IMR-90 (cell line): ENCODE data around the gene RALGPS2. TPM values are rescaled to one million over a fixed set of nuclear protein-coding genes. Genes with fewer than 3 reads are reported as not detected.

ENCODE experiments used
- ATAC-seq: fragments of 200-7000 bp; cut with Tn5 transposase; 2 replicates; pipeline ENCODE4 v1.9.1; 2020; ENCODE audit warnings: low read depth, mild to moderate bottlenecking, moderate library complexity
- BruUV-seq: library from RNA; stranded (reverse); fragments of 400-500 nt; replicated peaks from 2 replicates; lab custom pipeline; 2021; lab: Mats Ljungman, UMichigan
- CTCF ChIA-PET: fragments of 300-600 bp; formaldehyde crosslinking; extraction: SDS; loops from one replicate; lab custom pipeline; 2021; ENCODE audit warnings: antibody characterized with exemption; lab: Yijun Ruan, JAX
- POLR2A ChIA-PET: fragments of 300-600 bp; sonication (Branson Sonifier 250); formaldehyde crosslinking; loops from one replicate; lab custom pipeline; 2022; ENCODE audit warnings: antibody characterized with exemption; ENCODE audit not compliant: unreplicated experiment; lab: Charles Lee
- DNase-seq: peaks from one replicate; pipeline ENCODE4 v3.0.0; 2013
- H2AFZ ChIP-seq: replicated peaks from 2 replicates; pipeline ENCODE3; 2013; ENCODE audit warnings: low read length, mild to moderate bottlenecking; ENCODE audit not compliant: poor library complexity
- H2AK5ac ChIP-seq: 2 replicates; pipeline ENCODE4 v1.6.1; 2013; ENCODE audit warnings: low read depth, low read length, inconsistent platforms
- H2AK9ac ChIP-seq: replicated peaks from 2 replicates; pipeline ENCODE3; 2013; ENCODE audit warnings: mild to moderate bottlenecking, low read depth, low read length, moderate library complexity; ENCODE audit not compliant: poor library complexity
- H2BK120ac ChIP-seq: 2 replicates; pipeline ENCODE4 v1.6.1; 2013; ENCODE audit warnings: low read depth, low read length, inconsistent platforms
- H2BK15ac ChIP-seq: 3 replicates; pipeline ENCODE4 v1.6.1; 2013; ENCODE audit warnings: low read depth, low read length, inconsistent platforms
- H2BK20ac ChIP-seq: 2 replicates; pipeline ENCODE4 v1.6.1; 2013; ENCODE audit warnings: low read depth, mild to moderate bottlenecking, inconsistent platforms, low read length, moderate library complexity
- H2BK5ac ChIP-seq: 2 replicates; pipeline ENCODE4 v1.6.1; 2013; ENCODE audit warnings: mild to moderate bottlenecking, low read depth, low read length, inconsistent platforms; ENCODE audit not compliant: poor library complexity, severe bottlenecking
- H3K14ac ChIP-seq: replicated peaks from 2 replicates; pipeline ENCODE4 v1.6.1; 2013; ENCODE audit warnings: low read depth, low read length, inconsistent platforms
- H3K18ac ChIP-seq: 2 replicates; pipeline ENCODE4 v1.6.1; 2013; ENCODE audit warnings: low read depth, low read length, control low read depth
- H3K23ac ChIP-seq: 2 replicates; pipeline ENCODE4 v1.6.1; 2013; ENCODE audit warnings: low read depth, low read length, inconsistent platforms
- H3K27ac ChIP-seq: 2 replicates; pipeline ENCODE4 v1.5.1; 2013; ENCODE audit warnings: mild to moderate bottlenecking, control low read depth, low read length; ENCODE audit not compliant: insufficient read depth
- H3K27me3 ChIP-seq: 2 replicates; pipeline ENCODE4 v1.6.1; 2013; ENCODE audit warnings: low read length; ENCODE audit not compliant: control insufficient read depth, insufficient read depth
- H3K36me3 ChIP-seq: 2 replicates; pipeline ENCODE4 v1.6.1; 2013; ENCODE audit warnings: low read length, mixed read lengths; ENCODE audit not compliant: control insufficient read depth, insufficient read depth
- H3K4ac ChIP-seq: 2 replicates; pipeline ENCODE4 v1.6.1; 2013; ENCODE audit warnings: low read depth, low read length, inconsistent platforms
- H3K4me1 ChIP-seq: 2 replicates; pipeline ENCODE4 v1.6.1; 2013; ENCODE audit warnings: low read length, mixed read lengths; ENCODE audit not compliant: control insufficient read depth, insufficient read depth
- H3K4me2 ChIP-seq: 2 replicates; pipeline ENCODE4 v1.6.1; 2013; ENCODE audit warnings: low read depth, mild to moderate bottlenecking, control low read depth, low read length, moderate library complexity
- H3K4me3 ChIP-seq: 2 replicates; pipeline ENCODE4 v1.5.1; 2013; ENCODE audit warnings: low read depth, mild to moderate bottlenecking, control low read depth, low read length, moderate library complexity; ENCODE audit not compliant: insufficient read depth
- H3K56ac ChIP-seq: 2 replicates; pipeline ENCODE4 v1.6.1; 2013; ENCODE audit warnings: low read length, inconsistent platforms; ENCODE audit not compliant: insufficient read depth; ENCODE audit errors: extremely low read depth
- H3K79me1 ChIP-seq, 2 experiments: 2 replicates each; pipeline ENCODE4 v1.6.1; 2013; ENCODE audit warnings: low read length in 2 of 2, inconsistent platforms in 1 of 2, low read depth in 1 of 2
- H3K9ac ChIP-seq: 2 replicates; pipeline ENCODE4 v1.6.1; 2013; ENCODE audit warnings: low read depth, low read length, control low read depth
- H3K9me1 ChIP-seq: 2 replicates; pipeline ENCODE4 v1.6.1; 2013; ENCODE audit warnings: low read length, inconsistent platforms; ENCODE audit not compliant: insufficient read depth
- H3K9me3 ChIP-seq: 2 replicates; pipeline ENCODE4 v1.6.1; 2013; ENCODE audit warnings: low read length; ENCODE audit not compliant: control insufficient read depth, insufficient read depth
- H4K20me1 ChIP-seq: 2 replicates; pipeline ENCODE4 v1.6.1; 2013; ENCODE audit warnings: low read length, inconsistent platforms; ENCODE audit not compliant: insufficient read depth
- H4K5ac ChIP-seq: 2 replicates; pipeline ENCODE4 v1.6.1; 2013; ENCODE audit warnings: mild to moderate bottlenecking, low read depth, low read length, control low read depth
- H4K8ac ChIP-seq, 2 experiments: 2 replicates each; pipeline ENCODE4 v1.6.1; 2013; ENCODE audit warnings: low read depth in 2 of 2, low read length in 2 of 2, control low read depth in 1 of 2, inconsistent platforms in 1 of 2
- H4K91ac ChIP-seq: 2 replicates; pipeline ENCODE4 v1.6.1; 2013; ENCODE audit warnings: low read depth, low read length, inconsistent platforms; ENCODE audit not compliant: insufficient read depth
- BHLHE40 ChIP-seq: fragments of 150-350 bp; IDR thresholded peaks from 2 replicates; pipeline ENCODE4 v1.6.1; 2016; ENCODE audit warnings: mild to moderate bottlenecking, low read depth, low read length
- CEBPB ChIP-seq: IDR thresholded peaks from 2 replicates; pipeline ENCODE4 v1.6.1; 2012; ENCODE audit warnings: low read depth, low read length, improper control_type of control experiment
- CHD1 ChIP-seq: IDR thresholded peaks from 2 replicates; pipeline ENCODE4 v1.6.1; 2012; ENCODE audit warnings: low read depth, low read length, improper control_type of control experiment
- CTCF ChIP-seq: conservative IDR thresholded peaks from 2 replicates; pipeline ENCODE4 v1.5.1; 2012; ENCODE audit warnings: mild to moderate bottlenecking, low read depth, low read length, improper control_type of control experiment
- ELK1 ChIP-seq: fragments of 150-350 bp; IDR thresholded peaks from 2 replicates; pipeline ENCODE4 v1.6.1; 2016; ENCODE audit warnings: low read depth, mild to moderate bottlenecking, low read length, moderate library complexity, borderline replicate concordance
- FOS ChIP-seq: fragments of 150-350 bp; IDR thresholded peaks from 2 replicates; pipeline ENCODE4 v1.6.1; 2016; ENCODE audit warnings: low read depth, low read length
- MAFK ChIP-seq: IDR thresholded peaks from 2 replicates; pipeline ENCODE4 v1.6.1; 2012; ENCODE audit warnings: low read depth, low read length, improper control_type of control experiment
- MAZ ChIP-seq: IDR thresholded peaks from 2 replicates; pipeline ENCODE4 v1.6.1; 2012; ENCODE audit warnings: low read depth, mild to moderate bottlenecking, low read length, improper control_type of control experiment, moderate library complexity, borderline replicate concordance
- MXI1 ChIP-seq: IDR thresholded peaks from 2 replicates; pipeline ENCODE4 v1.6.1; 2012; ENCODE audit warnings: low read depth, mild to moderate bottlenecking, low read length, moderate library complexity, borderline replicate concordance
- NFE2L2 ChIP-seq: fragments of 150-350 bp; IDR thresholded peaks from 2 replicates; pipeline ENCODE4 v1.6.1; 2016; ENCODE audit warnings: low read depth, mild to moderate bottlenecking, low read length
- POLR2A ChIP-seq: IDR thresholded peaks from 2 replicates; pipeline ENCODE4 v1.6.1; 2012; ENCODE audit warnings: mild to moderate bottlenecking, low read depth, low read length
- RAD21 ChIP-seq: IDR thresholded peaks from 2 replicates; pipeline ENCODE4 v1.6.1; 2012; ENCODE audit warnings: low read length, improper control_type of control experiment
- RCOR1 ChIP-seq: IDR thresholded peaks from 2 replicates; pipeline ENCODE4 v1.6.1; 2012; ENCODE audit warnings: mild to moderate bottlenecking, low read length, improper control_type of control experiment; ENCODE audit not compliant: insufficient replicate concordance
- RFX5 ChIP-seq: IDR thresholded peaks from 2 replicates; pipeline ENCODE4 v1.8.0; 2012; ENCODE audit warnings: low read depth, mild to moderate bottlenecking, low read length, moderate library complexity
- SMC3 ChIP-seq: fragments of 150-350 bp; IDR thresholded peaks from 2 replicates; pipeline ENCODE4 v1.6.1; 2016; ENCODE audit warnings: low read depth, mild to moderate bottlenecking, antibody characterized with exemption, low read length, moderate library complexity
- USF2 ChIP-seq: fragments of 150-350 bp; IDR thresholded peaks from 2 replicates; pipeline ENCODE4 v1.6.1; 2017; ENCODE audit warnings: mild to moderate bottlenecking, antibody characterized with exemption, low read length, low read depth
- WGBS, 2 experiments: methylation state at CpG; one replicate each; pipeline versions ENCODE4 v1.1.5 to v1.1.7; 2013; ENCODE audit warnings: missing lambda C conversion rate in 2 of 2; ENCODE audit not compliant: insufficient read length in 1 of 2; ENCODE audit errors: extremely low coverage in 2 of 2; 5-methylcytosine and 5-hydroxymethylcytosine counted together
- dilution Hi-C: fragments of 300-500 bp; cut with HindIII; formaldehyde crosslinking; loops from one replicate; pipeline ENCODE4 v1.14.3; 2018; ENCODE audit warnings: low sequenced_read_pairs; ENCODE audit not compliant: unreplicated experiment
- in situ Hi-C: fragments of 300-500 bp; cut with MboI; formaldehyde crosslinking; loops from 3 replicates; pipeline ENCODE4 v1.14.3; 2019; ENCODE audit warnings: low sequenced_read_pairs, inconsistent platforms, mixed read lengths
- intact Hi-C: fragments of 100-400 bp; cut with micrococcal nuclease; formaldehyde crosslinking; loops from 2 replicates; pipeline ENCODE4 v1.10.0; 2022
- polyA plus RNA-seq, 3 experiments: library from polyadenylated mRNA; depleted of rRNA; stranded (reverse); fragments of >200 nt; gene quantifications; 2 replicates each; pipeline ENCODE4 v1.2.3, GENCODE V29; 2012; ENCODE audit warnings: low replicate concordance in 1 of 3
- total RNA-seq: library from RNA; depleted of rRNA; stranded (reverse); fragments of >200 nt; gene quantifications from 2 replicates; pipeline ENCODE4 v1.2.3, GENCODE V29; 2012

Gene RALGPS2
- total and polyA plus RNA-seq, 2 of the 4 experiments (the other 2 are of a cell fraction), result 13.8 to 148 TPM

GRCh38 chr1:178806665-178807300, 81.7 kb downstream of the RALGPS2 start:
- no peaks in the 10 kb centered on the region; the same call in 1 of the 2 replicates for H4K20me1 ChIP-seq
- intact Hi-C loops (no loop called here), dilution Hi-C loops (no loop called here), in situ Hi-C loops (no loop called here)
- H3K4me3 ChIP-seq, result no peak overlapping the region
- no peak overlapping the region for H2BK20ac ChIP-seq
- no peak overlapping the region for H2BK120ac ChIP-seq
- H2AFZ ChIP-seq, result no peak overlapping the region
- POLR2A ChIA-PET, result no interaction called here
- no peaks in the 10 kb centered on the region for H3K4me1 ChIP-seq
- TF ChIP-seq FOS, result no peak
- TF ChIP-seq SMC3, result no peak
- TF ChIP-seq RCOR1, result no peak
- no peak for TF ChIP-seq MAZ
- no peak for TF ChIP-seq ELK1
- no peak for TF ChIP-seq POLR2A
- no peak for TF ChIP-seq RFX5
- TF ChIP-seq CTCF, result no peak
- TF ChIP-seq CEBPB, result no peak
- no peak for TF ChIP-seq MAFK
- no peak for TF ChIP-seq USF2
- TF ChIP-seq MXI1, result no peak
- no peak for TF ChIP-seq RAD21
- no peak for TF ChIP-seq CHD1
- no peak for TF ChIP-seq BHLHE40
- no peak for TF ChIP-seq NFE2L2
- CTCF ChIA-PET, result no interaction called here
- WGBS, 2 experiments, result 80% methylated on average over 1 of the region's 9 CpGs; no CpG with 5 or more reads in 1 of the 2 experiments
- no peak overlapping the region for H3K56ac ChIP-seq
- no peaks in the 10 kb centered on the region; the same call in 1 of the 2 replicates for H3K9me1 ChIP-seq
- no peak overlapping the region for H3K4ac ChIP-seq
- H3K9ac ChIP-seq, result no peak overlapping the region
- H3K9me3 ChIP-seq, result no peaks in the 10 kb centered on the region
- peaks cover 13% of the 10 kb centered on the region for H3K36me3 ChIP-seq
- H3K14ac ChIP-seq, result no peak overlapping the region
- no peak overlapping the region for H2AK9ac ChIP-seq
- no peak overlapping the region for H4K91ac ChIP-seq
- H4K8ac ChIP-seq, result no peak overlapping the region
- no peaks in the 10 kb centered on the region for H3K27me3 ChIP-seq
- ATAC-seq (no peak), DNase-seq (no peak)
- H3K23ac ChIP-seq, result no peak overlapping the region
- H3K79me1 ChIP-seq, result peaks cover 17% of the 10 kb centered on the region in 2 experiments; a peak in 3 of 4 replicates
- H3K4me2 ChIP-seq, result no peak overlapping the region
- H3K27ac ChIP-seq, result no peak overlapping the region
- H2BK5ac ChIP-seq, result no peak overlapping the region
- no TSS peak for BruUV-seq
- no peak overlapping the region for H4K5ac ChIP-seq
- H3K18ac ChIP-seq, result no peak overlapping the region
- H2BK15ac ChIP-seq, result no peak overlapping the region
- no peak overlapping the region for H2AK5ac ChIP-seq
